CD8-positive, alpha-beta memory T cell (primary cell): ENCODE measurements around the gene CAMSAP1. TPM values are rescaled to one million over a fixed set of nuclear protein-coding genes. Genes with fewer than 3 reads are reported as not detected.

ENCODE experiments used
- CTCF ChIA-PET: fragments of 350-600 bp; sonication (Branson Sonifier 250); formaldehyde crosslinking; loops from one replicate; lab custom pipeline; 2021; ENCODE audit warnings: antibody characterized with exemption; lab: Charles Lee
- POLR2A ChIA-PET: fragments of 350-600 bp; sonication (Branson Sonifier 250); formaldehyde crosslinking; loops from one replicate; lab custom pipeline; 2021; ENCODE audit warnings: antibody characterized with exemption; lab: Charles Lee
- DNase-seq, 5 donors: peaks; one replicate each; pipeline versions ENCODE4 v3.0.0 to v3.0.0-alpha.2; 2020 to 2022; ENCODE audit warnings: mixed read lengths in 1 of 5
- H3K27ac ChIP-seq: one replicate; pipeline ENCODE4 v1.7.0; 2013; ENCODE audit warnings: low read depth, mild to moderate bottlenecking, low read length, moderate library complexity
- H3K27me3 ChIP-seq: 2 replicates; pipeline ENCODE4 v1.7.0; 2013; ENCODE audit warnings: low read length, mild to moderate bottlenecking; ENCODE audit not compliant: insufficient read depth, poor library complexity, severe bottlenecking
- H3K36me3 ChIP-seq: 2 replicates; pipeline ENCODE4 v1.7.0; 2013; ENCODE audit warnings: mild to moderate bottlenecking, low read length, moderate library complexity; ENCODE audit not compliant: insufficient read depth
- H3K4me1 ChIP-seq: 2 replicates; pipeline ENCODE4 v1.7.0; 2013; ENCODE audit warnings: mild to moderate bottlenecking, low read length, moderate library complexity; ENCODE audit not compliant: insufficient read depth
- H3K4me3 ChIP-seq: 2 replicates; pipeline ENCODE4 v1.7.0; 2013; ENCODE audit warnings: mild to moderate bottlenecking, low read length
- H3K9me3 ChIP-seq: 2 replicates; pipeline ENCODE4 v1.7.0; 2013; ENCODE audit warnings: mild to moderate bottlenecking, low read length
- H3K27ac Mint-ChIP-seq, 8 donors: one replicate each; pipeline ENCODE4 v1.8.0; 2020 to 2021; ENCODE audit warnings: mixed read lengths in 8 of 8, mild to moderate bottlenecking in 6 of 8, inconsistent platforms in 3 of 8, moderate library complexity in 3 of 8
- H3K27me3 Mint-ChIP-seq, 2 donors: one replicate each; pipeline ENCODE4 v1.8.0; 2020 to 2021; ENCODE audit warnings: mixed read lengths in 2 of 2, mild to moderate bottlenecking in 1 of 2, moderate library complexity in 1 of 2
- H3K36me3 Mint-ChIP-seq, 3 donors: one replicate each; pipeline ENCODE4 v1.8.0; 2020 to 2021; ENCODE audit warnings: mixed read lengths in 3 of 3, inconsistent platforms in 1 of 3, mild to moderate bottlenecking in 1 of 3
- H3K4me1 Mint-ChIP-seq, 3 donors: one replicate each; pipeline ENCODE4 v1.8.0; 2020 to 2021; ENCODE audit warnings: mixed read lengths in 3 of 3, inconsistent platforms in 1 of 3, mild to moderate bottlenecking in 1 of 3
- H3K4me3 Mint-ChIP-seq, 7 donors: one replicate each; pipeline ENCODE4 v1.8.0; 2020 to 2021; ENCODE audit warnings: mixed read lengths in 7 of 7, mild to moderate bottlenecking in 6 of 7, moderate library complexity in 4 of 7, inconsistent platforms in 2 of 7
- H3K9me3 Mint-ChIP-seq, 5 donors: one replicate each; pipeline ENCODE4 v1.8.0; 2020 to 2022; ENCODE audit warnings: mixed read lengths in 5 of 5, mild to moderate bottlenecking in 3 of 5, moderate library complexity in 2 of 5, inconsistent platforms in 1 of 5
- polyA plus RNA-seq: library from polyadenylated mRNA; unstranded; fragments of 300-500 nt; fragmentation: Illumina TruSeq; gene quantifications from one replicate; pipeline ENCODE4 v1.2.3, GENCODE V29; 2021
- total RNA-seq, 2 experiments: library from RNA; stranded (reverse); gene quantifications; one replicate each; pipeline ENCODE4 v1.2.3, GENCODE V29; 2021

Gene CAMSAP1
- total and polyA plus RNA-seq, 3 experiments from 2014 or later = 2.2 to 33.7 (median 30.4) TPM

DNA sequence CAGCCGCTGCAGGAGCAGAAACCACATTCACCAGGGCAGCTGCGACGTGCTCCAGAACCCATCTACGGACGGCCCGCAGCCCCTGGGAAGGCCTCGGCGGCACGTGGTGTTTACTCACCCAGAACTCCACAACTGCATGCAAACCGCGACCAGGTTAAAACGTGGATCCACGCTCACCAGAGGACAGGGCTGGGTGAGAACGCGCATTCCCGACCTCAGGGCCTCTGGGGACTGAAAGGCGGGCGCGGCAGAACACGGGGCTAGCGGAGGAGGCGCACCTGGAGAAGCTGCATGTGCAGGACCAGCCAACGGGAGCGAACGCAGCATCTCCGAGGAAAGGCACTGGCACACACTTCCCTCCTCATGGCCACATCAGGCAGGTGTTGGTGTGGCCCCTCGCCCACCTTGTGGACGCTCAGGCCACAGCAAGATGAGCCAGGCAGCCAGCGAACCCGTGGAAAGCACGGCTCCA lies 24.0 kb upstream of the CAMSAP1 start:
- H3K4me1 ChIP-seq = no peaks in the 10 kb centered on the region
- CTCF ChIA-PET = no interaction called here
- peaks cover 0 to 47% (median 20%) of the 10 kb centered on the region in 3 donors for H3K36me3 Mint-ChIP-seq
- H3K4me3 ChIP-seq = no peak overlapping the region
- H3K36me3 ChIP-seq = peaks cover 14% of the 10 kb centered on the region
- peak in 1 of 5 donors; percentile 41 for DNase-seq
- no peak overlapping the region for H3K4me3 Mint-ChIP-seq
- H3K27ac Mint-ChIP-seq = no peak overlapping the region
- POLR2A ChIA-PET = no interaction called here
- H3K4me1 Mint-ChIP-seq = no peaks in the 10 kb centered on the region
- H3K27ac ChIP-seq = no peak overlapping the region
- no peaks in the 10 kb centered on the region for H3K9me3 ChIP-seq
- no peaks in the 10 kb centered on the region for H3K9me3 Mint-ChIP-seq
- no peaks in the 10 kb centered on the region for H3K27me3 ChIP-seq
- no peaks in the 10 kb centered on the region for H3K27me3 Mint-ChIP-seq

DNA sequence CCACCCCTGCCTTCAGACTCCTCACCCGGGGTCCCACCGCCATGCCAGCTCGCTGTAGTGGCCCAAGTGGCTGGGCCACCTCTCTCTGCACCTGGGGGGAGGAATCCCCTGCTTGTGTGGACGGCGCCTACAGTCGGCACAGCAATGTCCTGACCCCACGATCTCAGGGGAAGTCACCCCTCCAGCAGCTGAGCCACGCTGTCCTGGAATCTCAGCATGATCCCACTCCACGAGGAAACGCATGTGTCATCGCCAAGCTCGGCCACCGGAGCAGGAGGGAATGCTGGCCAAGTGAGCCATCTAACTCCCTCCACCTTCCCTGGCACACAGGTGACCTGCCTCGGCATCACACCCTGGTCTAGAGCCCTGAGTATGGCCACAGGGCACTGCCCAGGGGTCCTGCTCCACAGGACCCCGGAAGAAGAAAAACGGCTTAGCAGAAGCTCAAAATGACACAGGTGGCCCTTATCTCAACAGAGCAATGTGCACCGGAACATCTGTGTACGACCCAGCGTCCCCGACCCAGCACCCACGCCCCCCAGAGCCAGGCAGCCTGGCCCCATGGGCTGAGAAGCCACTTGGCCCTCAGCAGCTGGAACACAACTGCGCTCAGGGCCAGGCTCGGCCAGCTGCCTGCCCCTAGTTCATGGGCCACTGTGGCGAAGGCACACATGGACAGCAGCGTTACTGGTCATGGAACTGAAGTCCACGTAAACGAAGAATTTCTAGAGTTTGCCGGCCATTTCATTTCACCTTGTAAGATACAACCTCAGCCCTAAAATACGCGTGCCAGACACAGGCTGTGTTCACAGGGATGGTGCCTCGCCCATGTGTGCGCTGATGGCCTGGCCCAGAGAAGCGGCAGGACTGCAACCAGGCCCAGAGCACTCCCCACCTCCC lies 23.4 kb upstream of the CAMSAP1 start:
- Histone ChIP-seq H3K4me1 (no peaks in the 10 kb centered on the region), H3K9me3 (no peaks in the 10 kb centered on the region), H3K27me3 (no peaks in the 10 kb centered on the region), H3K4me3 (no peak overlapping the region), H3K27ac (no peak overlapping the region), H3K36me3 (peaks cover 14% of the 10 kb centered on the region)
- no peak overlapping the region for H3K4me3 Mint-ChIP-seq
- peaks cover 0 to 44% (median 20%) of the 10 kb centered on the region in 3 donors for H3K36me3 Mint-ChIP-seq
- CTCF ChIA-PET = no interaction called here
- POLR2A ChIA-PET = no interaction called here
- peak overlapping the region in 1 of 8 donors; percentile 27 for H3K27ac Mint-ChIP-seq
- DNase-seq = peak in 1 of 5 donors; percentile 30
- no peaks in the 10 kb centered on the region for H3K4me1 Mint-ChIP-seq
- no peaks in the 10 kb centered on the region for H3K9me3 Mint-ChIP-seq
- no peaks in the 10 kb centered on the region for H3K27me3 Mint-ChIP-seq

DNA sequence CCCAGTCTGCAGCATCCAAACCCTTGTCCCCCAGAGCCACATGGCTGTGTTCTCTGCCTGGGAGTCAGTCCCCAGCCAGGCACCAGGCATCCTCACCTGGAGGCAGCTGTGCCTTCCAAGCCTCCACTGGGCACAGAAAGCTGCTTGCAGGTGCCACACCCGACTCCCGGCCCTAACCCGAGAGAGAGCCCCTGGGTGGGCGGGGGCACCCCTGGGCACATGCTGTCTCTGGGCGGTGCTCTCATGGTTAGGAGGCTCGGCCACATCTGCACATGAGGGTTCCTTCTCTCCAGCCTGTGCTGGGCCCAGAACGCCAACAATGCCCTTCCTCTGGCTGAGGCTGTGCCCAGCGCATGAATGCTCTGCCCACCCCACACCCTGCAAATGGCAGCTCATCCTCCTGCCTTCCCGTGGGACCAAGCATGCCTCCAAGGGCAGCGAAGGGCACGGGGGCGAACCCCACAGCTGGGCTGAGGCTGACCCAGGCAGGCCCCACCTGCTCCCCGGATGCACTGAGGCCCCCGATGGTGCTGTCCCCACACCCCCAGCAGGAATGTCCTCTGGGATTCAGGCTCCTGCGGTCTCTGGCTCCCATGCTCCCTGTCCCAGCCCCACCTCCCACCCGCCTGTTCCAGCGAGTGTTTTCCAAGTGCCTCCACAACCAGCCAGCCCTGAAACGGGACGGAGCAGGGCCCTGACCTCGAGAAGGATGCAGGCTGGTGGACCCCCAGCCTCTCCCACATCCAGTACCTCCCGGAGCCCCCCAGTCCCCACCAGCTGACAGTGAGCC lies 22.5 kb upstream of the CAMSAP1 start:
- peak in 1 of 5 donors; percentile 33 for DNase-seq
- ChIA-PET CTCF (no interaction called here), POLR2A (no interaction called here)
- Histone ChIP-seq H3K9me3 (no peaks in the 10 kb centered on the region), H3K27me3 (no peaks in the 10 kb centered on the region), H3K4me3 (no peak overlapping the region), H3K4me1 (no peaks in the 10 kb centered on the region), H3K27ac (no peak overlapping the region), H3K36me3 (peaks cover 8% of the 10 kb centered on the region)
- Mint-ChIP-seq H3K4me1 (peaks cover 0 to 7% (median 0%) of the 10 kb centered on the region in 3 donors), H3K4me3 (no peak overlapping the region), H3K27ac (no peak overlapping the region), H3K27me3 (no peaks in the 10 kb centered on the region), H3K36me3 (peaks cover 0 to 36% (median 12%) of the 10 kb centered on the region in 3 donors), H3K9me3 (no peaks in the 10 kb centered on the region)

GRCh38 chr9:135928731-135929655 lies 21.6 kb upstream of the CAMSAP1 start:
- Histone ChIP-seq H3K36me3 (peaks cover 6% of the 10 kb centered on the region), H3K9me3 (no peaks in the 10 kb centered on the region), H3K27me3 (no peaks in the 10 kb centered on the region), H3K27ac (no peak overlapping the region), H3K4me1 (no peaks in the 10 kb centered on the region), H3K4me3 (no peak overlapping the region)
- Mint-ChIP-seq H3K9me3 (no peaks in the 10 kb centered on the region), H3K27ac (no peak overlapping the region), H3K4me1 (peaks cover 0 to 8% (median 0%) of the 10 kb centered on the region in 3 donors), H3K36me3 (peaks cover 0 to 31% (median 12%) of the 10 kb centered on the region in 3 donors), H3K27me3 (no peaks in the 10 kb centered on the region), H3K4me3 (no peak overlapping the region)
- DNase-seq = peak in 1 of 5 donors; percentile 28
- ChIA-PET POLR2A (no interaction called here), CTCF (no interaction called here)

DNA sequence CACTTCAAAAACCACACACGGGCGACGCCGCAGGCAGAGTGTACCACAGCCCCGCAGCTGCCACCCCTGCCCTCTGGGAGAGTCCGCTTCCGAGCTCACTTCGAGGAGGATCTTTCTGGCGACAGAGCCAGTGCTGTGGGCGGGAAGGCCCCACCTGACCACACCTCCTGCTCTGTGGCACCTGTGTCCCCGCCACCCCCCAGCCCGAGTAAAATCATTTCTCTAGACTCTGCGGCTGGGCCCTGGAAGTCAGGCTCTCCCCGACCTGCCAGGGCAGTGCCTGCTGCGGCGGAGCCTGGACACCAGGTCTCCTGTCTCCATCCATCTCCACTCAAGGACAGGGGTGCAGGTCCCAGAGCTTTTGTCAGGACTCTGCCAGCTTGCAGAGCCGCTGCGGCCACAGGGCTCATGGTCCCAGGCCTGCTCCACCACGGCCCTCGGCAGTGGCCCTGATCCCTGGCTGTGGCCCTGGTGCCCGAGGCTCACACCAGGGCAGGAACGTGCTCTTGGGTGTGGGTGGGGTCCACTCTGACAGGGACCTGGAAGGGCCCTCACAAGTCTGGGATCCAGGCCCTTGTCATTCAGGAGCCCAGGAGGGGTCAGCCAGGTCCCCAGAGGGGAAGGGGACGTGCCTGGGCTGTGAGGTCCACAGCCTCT lies 20.9 kb upstream of the CAMSAP1 start:
- Mint-ChIP-seq H3K4me3 (no peak overlapping the region), H3K36me3 (peaks cover 0 to 24% (median 7%) of the 10 kb centered on the region in 3 donors), H3K9me3 (no peaks in the 10 kb centered on the region), H3K4me1 (peaks cover 0 to 8% (median 0%) of the 10 kb centered on the region in 3 donors), H3K27ac (no peak overlapping the region), H3K27me3 (no peaks in the 10 kb centered on the region)
- no peak overlapping the region for H3K4me3 ChIP-seq
- H3K36me3 ChIP-seq = peaks cover 4% of the 10 kb centered on the region
- H3K9me3 ChIP-seq = no peaks in the 10 kb centered on the region
- DNase-seq = peak in 1 of 5 donors; percentile 36
- no peaks in the 10 kb centered on the region for H3K27me3 ChIP-seq
- no peak overlapping the region for H3K27ac ChIP-seq
- CTCF ChIA-PET = no interaction called here
- H3K4me1 ChIP-seq = no peaks in the 10 kb centered on the region
- POLR2A ChIA-PET = no interaction called here

DNA sequence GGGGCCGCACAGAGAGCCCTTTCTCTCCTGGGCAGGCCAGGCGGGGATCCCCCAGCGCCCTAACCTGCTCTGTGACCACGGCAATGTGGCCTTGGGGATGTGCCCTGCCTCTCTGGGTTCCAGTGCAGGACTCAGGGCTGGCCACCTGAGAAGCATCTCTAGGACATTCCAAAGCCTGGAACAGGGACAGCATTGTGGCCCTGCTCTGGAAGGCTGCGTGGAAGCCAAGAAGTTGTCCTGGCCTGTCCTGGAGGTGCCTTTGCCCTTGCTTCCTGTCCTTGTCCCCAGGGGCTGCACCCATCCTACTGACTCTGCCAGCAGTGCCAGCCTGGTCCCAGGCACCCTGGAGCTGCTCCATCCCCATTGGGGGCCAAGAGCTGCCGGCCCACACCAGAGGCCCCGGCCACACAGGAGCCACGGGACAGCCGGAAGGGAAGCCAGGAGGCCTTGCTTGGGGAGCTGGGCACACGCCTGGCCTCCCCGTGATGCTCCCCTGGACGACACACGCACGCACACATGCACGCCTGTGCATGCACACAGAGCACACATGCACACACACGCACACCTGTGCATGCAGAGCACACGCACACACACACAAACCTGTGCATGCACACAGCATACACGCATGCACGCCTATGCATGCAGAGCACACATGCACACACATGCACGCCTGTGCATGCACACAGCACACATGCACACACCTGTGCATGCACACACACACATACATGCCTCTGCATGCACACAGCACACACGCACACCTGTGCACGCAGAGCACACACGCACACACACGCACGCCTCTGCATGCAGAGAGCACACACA lies 20.1 kb upstream of the CAMSAP1 start:
- peaks cover 0 to 8% (median 0%) of the 10 kb centered on the region in 3 donors for H3K4me1 Mint-ChIP-seq
- peak in 1 of 5 donors; percentile 4 for DNase-seq
- no peaks in the 10 kb centered on the region for H3K4me1 ChIP-seq
- H3K4me3 Mint-ChIP-seq = no peak overlapping the region
- H3K4me3 ChIP-seq = no peak overlapping the region
- no peak overlapping the region for H3K27ac ChIP-seq
- H3K36me3 ChIP-seq = no peaks in the 10 kb centered on the region
- H3K27me3 ChIP-seq = no peaks in the 10 kb centered on the region
- no peaks in the 10 kb centered on the region for H3K9me3 Mint-ChIP-seq
- peaks cover 0 to 16% (median 4%) of the 10 kb centered on the region in 3 donors for H3K36me3 Mint-ChIP-seq
- H3K9me3 ChIP-seq = no peaks in the 10 kb centered on the region
- H3K27me3 Mint-ChIP-seq = no peaks in the 10 kb centered on the region
- ChIA-PET CTCF (no interaction called here), POLR2A (no interaction called here)
- no peak overlapping the region for H3K27ac Mint-ChIP-seq
